ENCODE measurements around the gene GRSF1.
"Not testable (repeated sequence)": the region's sequence is repeated elsewhere in the genome, so short reads cannot be mapped to it uniquely, and the experiment has no call there.

Gene GRSF1

GRCh38 chr4:70839589-70840093 lies at the start of gene GRSF1:
TSS of gene GRSF1 (minus strand) at chr4:70839890. CDS start at chr4:70839827, 63 bp downstream.
- peak; percentile 84 to 92 for DNase-seq (ENCODE audit: low read depth in 2 of 2)

GRCh38 chr4:70885174-70885573 lies 45.5 kb upstream of the GRSF1 start:
- DNase-seq (ENCODE audit: low read depth in 2 of 2): no peak

- DNase-seq (ENCODE audit: low read depth in 2 of 2): no peak
These were observed 41.0 kb upstream of the GRSF1 start for GRCh38 chr4:70880739-70881138.

- no peak for DNase-seq (ENCODE audit: low read depth in 2 of 2)
These were observed 37.9 kb upstream of the GRSF1 start for GRCh38 chr4:70877556-70877955.

GRCh38 chr4:70874268-70875156 lies 34.8 kb upstream of the GRSF1 start:
- DNase-seq (ENCODE audit: low read depth in 2 of 2): no peak

GRCh38 chr4:70873216-70873615 lies 33.5 kb upstream of the GRSF1 start:
- no peak for DNase-seq (ENCODE audit: low read depth in 2 of 2)

- DNase-seq (ENCODE audit: low read depth in 2 of 2): no peak
These were observed 29.1 kb upstream of the GRSF1 start for GRCh38 chr4:70868778-70869177.

GRCh38 chr4:70863099-70863790 lies 23.6 kb upstream of the GRSF1 start:
- no peak for DNase-seq (ENCODE audit: low read depth in 2 of 2)

- DNase-seq (ENCODE audit: low read depth in 2 of 2): no peak
These were observed 19.4 kb upstream of the GRSF1 start for GRCh38 chr4:70859066-70859465.

GRCh38 chr4:70858454-70858853 lies 18.8 kb upstream of the GRSF1 start:
- no peak for DNase-seq (ENCODE audit: low read depth in 2 of 2)

GRCh38 chr4:70855464-70855863 lies 15.8 kb upstream of the GRSF1 start:
- DNase-seq (ENCODE audit: low read depth in 2 of 2): no peak

GRCh38 chr4:70849291-70849690 lies 9.6 kb upstream of the GRSF1 start:
- no peak for DNase-seq (ENCODE audit: low read depth in 2 of 2)

GRCh38 chr4:70844180-70844579 lies 4.5 kb upstream of the GRSF1 start:
- DNase-seq (ENCODE audit: low read depth in 2 of 2): no peak

GRCh38 chr4:70842761-70843435 lies 3.2 kb upstream of the GRSF1 start:
- DNase-seq (ENCODE audit: low read depth in 2 of 2): no peak

- no peak for DNase-seq (ENCODE audit: low read depth in 2 of 2)
These were observed 2.3 kb upstream of the GRSF1 start for GRCh38 chr4:70841951-70842350.

- DNase-seq (ENCODE audit: low read depth in 2 of 2): no peak
These were observed 1.5 kb upstream of the GRSF1 start for GRCh38 chr4:70841211-70841610.

- not testable (repeated sequence) for DNase-seq (ENCODE audit: low read depth in 2 of 2)
These were observed 941 bp upstream of the GRSF1 start for GRCh38 chr4:70840631-70841030.

- DNase-seq (ENCODE audit: low read depth in 2 of 2): peak; percentile 30 to 50
These were observed 447 bp upstream of the GRSF1 start for GRCh38 chr4:70840137-70840536.

- DNase-seq (ENCODE audit: low read depth in 2 of 2): peak; percentile 33 to 46
These were observed 763 bp downstream of the GRSF1 start for GRCh38 chr4:70838666-70839588.

GRCh38 chr4:70838204-70838603 lies 1.5 kb downstream of the GRSF1 start:
- no peak for DNase-seq (ENCODE audit: low read depth in 2 of 2)

- DNase-seq (ENCODE audit: low read depth in 2 of 2): no peak
These were observed 3.6 kb downstream of the GRSF1 start for GRCh38 chr4:70836081-70836480.

Data from activated CD8-positive, alpha-beta memory T cell treated with anti-CD3 and anti-CD28 coated beads for 4 hours (primary cell).